Kasumi-1 (cell line): ENCODE measurements around the gene GPANK1.
A peak's percentile ranks its signal among the peaks of the same experiment; 100 is the strongest.

ENCODE experiments used
- DNase-seq, 2 experiments: peaks; one replicate each; lab custom pipeline; 2025; lab: John Stamatoyannopoulos, UW

The GPANK1 gene

GRCh38 chr6:31691078-31691463 lies 26.3 kb upstream of the GPANK1 start:
- no peak for DNase-seq

GRCh38 chr6:31690231-31691077 lies 25.7 kb upstream of the GPANK1 start:
- DNase-seq = no peak

GRCh38 chr6:31689249-31690110 lies 24.7 kb upstream of the GPANK1 start:
- no peak for DNase-seq

- no peak for DNase-seq
Observed at GRCh38 chr6:31687860-31688693, 23.3 kb upstream of the GPANK1 start.

- DNase-seq = no peak
Observed at GRCh38 chr6:31687321-31687720, 22.5 kb upstream of the GPANK1 start.

GRCh38 chr6:31686483-31686882 lies 21.7 kb upstream of the GPANK1 start:
- no peak for DNase-seq

- no peak for DNase-seq
Observed at GRCh38 chr6:31683591-31683990, 18.8 kb upstream of the GPANK1 start.

GRCh38 chr6:31681135-31681671 lies 16.4 kb upstream of the GPANK1 start:
- peak; percentile 46 to 62 for DNase-seq

- DNase-seq = peak; percentile 78 to 86
Observed at GRCh38 chr6:31680226-31681134, 15.7 kb upstream of the GPANK1 start, which contains the start of gene LY6G5C. Gene LY6G5C (minus strand): TSS chr6:31681067. CDS start chr6:31680373, 694 bp downstream.

- no peak for DNase-seq
Observed at GRCh38 chr6:31677955-31678354, 13.2 kb upstream of the GPANK1 start.

GRCh38 chr6:31676904-31677303 lies 12.1 kb upstream of the GPANK1 start:
- no peak for DNase-seq

GRCh38 chr6:31676322-31676903 lies 11.6 kb upstream of the GPANK1 start:
- no peak for DNase-seq

- no peak for DNase-seq
Observed at GRCh38 chr6:31669676-31670075, 4.9 kb upstream of the GPANK1 start, which contains the start of gene LY6G5B. Gene LY6G5B (plus strand): TSS chr6:31669976. CDS start chr6:31670951, 975 bp downstream.

- no peak for DNase-seq
Observed at GRCh38 chr6:31666337-31666965, 1.7 kb upstream of the GPANK1 start.

GRCh38 chr6:31665501-31666336 lies 922 bp upstream of the GPANK1 start, which contains the start of gene CSNK2B:
Gene CSNK2B (plus strand): TSS chr6:31666080. CDS start chr6:31666832, 752 bp downstream.
- DNase-seq = peak; percentile 98 to 99

GRCh38 chr6:31663961-31664789 lies 622 bp downstream of the GPANK1 start:
- peak; percentile 17 to 23 for DNase-seq

- no peak for DNase-seq
Observed at GRCh38 chr6:31663126-31663960, 1.5 kb downstream of the GPANK1 start.
